ENCODE results near the gene ZFAND3. TPM values are rescaled to one million over a fixed set of nuclear protein-coding genes. Genes with fewer than 3 reads are reported as not detected.
"Not testable (repeated sequence)": the region's sequence is repeated elsewhere in the genome, so short reads cannot be mapped to it uniquely, and the experiment has no call there.

ZFAND3 gene
- total RNA-seq, 4 donors from 2014 or later, result 30.5 to 57.4 (median 53.3) TPM

DNA sequence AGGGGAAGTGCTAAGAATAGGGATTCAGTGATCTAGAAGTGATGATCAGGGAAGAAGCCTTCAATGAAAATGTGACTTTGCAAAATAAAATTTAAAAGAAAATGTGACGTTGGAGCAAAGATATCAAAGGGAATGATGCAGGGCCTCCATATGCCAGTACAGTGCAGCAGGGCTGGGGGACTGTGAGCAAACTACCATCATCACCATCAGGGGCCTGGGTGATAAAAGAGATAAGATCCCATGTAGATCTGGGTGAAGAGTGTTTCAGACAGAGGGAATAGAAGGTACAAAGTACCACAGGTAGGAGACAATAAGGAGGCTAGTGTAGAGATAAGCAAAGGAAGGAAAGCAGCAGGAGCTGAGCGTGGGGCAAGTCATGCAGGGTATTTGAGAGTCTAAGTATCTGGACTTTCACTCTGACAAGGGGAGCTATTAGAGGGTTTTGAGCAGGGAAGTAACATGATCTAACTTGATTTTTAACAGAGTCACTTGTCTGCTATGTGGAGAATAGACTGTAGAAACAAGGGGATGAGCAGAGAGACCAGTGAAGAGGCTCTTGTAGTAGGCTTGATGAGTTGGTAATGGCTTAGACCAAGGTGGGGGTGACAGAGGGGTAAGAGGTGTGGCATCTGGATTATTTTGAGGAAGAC, 295.6 kb downstream of the ZFAND3 start:
- Histone ChIP-seq H3K27me3 (no peaks in the 10 kb centered on the region), H3K4me3 (no peak overlapping the region), H3K9me3 (no peaks in the 10 kb centered on the region), H3K4me1 (peaks cover 0 to 15% (median 0%) of the 10 kb centered on the region in 4 donors), H3K36me3 (peaks cover 0 to 28% (median 0%) of the 10 kb centered on the region in 3 donors), H3K27ac (no peak overlapping the region)
- TF ChIP-seq POLR2A (IDR thresholded peaks at IDR 0.05), result no peak
- TF ChIP-seq, protein P1, sequence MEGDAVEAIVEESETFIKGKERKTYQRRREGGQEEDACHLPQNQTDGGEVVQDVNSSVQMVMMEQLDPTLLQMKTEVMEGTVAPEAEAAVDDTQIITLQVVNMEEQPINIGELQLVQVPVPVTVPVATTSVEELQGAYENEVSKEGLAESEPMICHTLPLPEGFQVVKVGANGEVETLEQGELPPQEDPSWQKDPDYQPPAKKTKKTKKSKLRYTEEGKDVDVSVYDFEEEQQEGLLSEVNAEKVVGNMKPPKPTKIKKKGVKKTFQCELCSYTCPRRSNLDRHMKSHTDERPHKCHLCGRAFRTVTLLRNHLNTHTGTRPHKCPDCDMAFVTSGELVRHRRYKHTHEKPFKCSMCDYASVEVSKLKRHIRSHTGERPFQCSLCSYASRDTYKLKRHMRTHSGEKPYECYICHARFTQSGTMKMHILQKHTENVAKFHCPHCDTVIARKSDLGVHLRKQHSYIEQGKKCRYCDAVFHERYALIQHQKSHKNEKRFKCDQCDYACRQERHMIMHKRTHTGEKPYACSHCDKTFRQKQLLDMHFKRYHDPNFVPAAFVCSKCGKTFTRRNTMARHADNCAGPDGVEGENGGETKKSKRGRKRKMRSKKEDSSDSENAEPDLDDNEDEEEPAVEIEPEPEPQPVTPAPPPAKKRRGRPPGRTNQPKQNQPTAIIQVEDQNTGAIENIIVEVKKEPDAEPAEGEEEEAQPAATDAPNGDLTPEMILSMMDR (IDR thresholded peaks at IDR 0.05), result no peak
- no peak for DNase-seq

GRCh38 chr6:38115626-38116008, 296.1 kb downstream of the ZFAND3 start:
- peaks cover 0 to 15% (median 0%) of the 10 kb centered on the region in 4 donors for H3K4me1 ChIP-seq
- TF ChIP-seq, protein P1 (IDR thresholded peaks at IDR 0.05), result no peak
- TF ChIP-seq POLR2A (IDR thresholded peaks at IDR 0.05), result no peak
- DNase-seq, result no peak
- H3K27ac ChIP-seq, result no peak overlapping the region
- no peak overlapping the region for H3K4me3 ChIP-seq
- peaks cover 0 to 30% (median 0%) of the 10 kb centered on the region in 3 donors for H3K36me3 ChIP-seq
- no peaks in the 10 kb centered on the region for H3K27me3 ChIP-seq
- no peaks in the 10 kb centered on the region for H3K9me3 ChIP-seq

GRCh38 chr6:38116248-38116647, 296.7 kb downstream of the ZFAND3 start:
- no peaks in the 10 kb centered on the region for H3K9me3 ChIP-seq
- peaks cover 0 to 36% (median 0%) of the 10 kb centered on the region in 3 donors for H3K36me3 ChIP-seq
- no peak overlapping the region for H3K27ac ChIP-seq
- H3K4me3 ChIP-seq, result no peak overlapping the region
- DNase-seq, result no peak
- H3K4me1 ChIP-seq, result peaks cover 0 to 15% (median 0%) of the 10 kb centered on the region in 4 donors
- no peaks in the 10 kb centered on the region for H3K27me3 ChIP-seq
- TF ChIP-seq, protein P1 (IDR thresholded peaks at IDR 0.05), result no peak
- TF ChIP-seq POLR2A (IDR thresholded peaks at IDR 0.05), result no peak

DNA sequence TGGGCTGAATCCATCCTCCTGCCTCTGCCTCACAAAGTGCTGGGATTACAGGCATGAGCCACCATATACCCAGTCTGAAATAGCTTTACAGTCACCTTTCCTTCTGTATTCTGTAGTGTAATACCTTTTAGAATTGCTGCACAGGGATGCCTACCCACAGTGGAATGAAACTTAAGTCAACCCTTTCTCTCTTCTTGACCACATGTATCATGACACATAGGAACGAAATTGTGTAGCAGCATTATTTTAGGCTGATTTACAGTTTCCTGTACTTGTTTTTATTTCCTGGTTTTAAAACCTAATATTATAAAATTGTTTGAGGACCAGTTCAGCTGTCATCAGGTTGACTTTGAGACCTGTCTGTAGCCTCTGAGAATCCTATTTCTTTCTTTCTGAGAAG, 297.8 kb downstream of the ZFAND3 start:
- Histone ChIP-seq H3K27ac (no peak overlapping the region), H3K36me3 (peaks cover 0 to 36% (median 0%) of the 10 kb centered on the region in 3 donors), H3K4me3 (no peak overlapping the region), H3K4me1 (peaks cover 0 to 15% (median 0%) of the 10 kb centered on the region in 4 donors), H3K27me3 (no peaks in the 10 kb centered on the region), H3K9me3 (no peaks in the 10 kb centered on the region)
- DNase-seq, result no peak
- no peak for TF ChIP-seq POLR2A (IDR thresholded peaks at IDR 0.05)

- Histone ChIP-seq H3K9me3 (no peaks in the 10 kb centered on the region), H3K4me1 (peaks cover 0 to 14% (median 0%) of the 10 kb centered on the region in 4 donors), H3K4me3 (no peak overlapping the region), H3K27me3 (no peaks in the 10 kb centered on the region), H3K27ac (no peak overlapping the region), H3K36me3 (peaks cover 0 to 37% (median 0%) of the 10 kb centered on the region in 3 donors)
- TF ChIP-seq POLR2A (IDR thresholded peaks at IDR 0.05), result no peak
- TF ChIP-seq, protein P1 (IDR thresholded peaks at IDR 0.05), result no peak
- no peak for DNase-seq
These were observed 299.4 kb downstream of the ZFAND3 start for GRCh38 chr6:38118791-38119365.

DNA sequence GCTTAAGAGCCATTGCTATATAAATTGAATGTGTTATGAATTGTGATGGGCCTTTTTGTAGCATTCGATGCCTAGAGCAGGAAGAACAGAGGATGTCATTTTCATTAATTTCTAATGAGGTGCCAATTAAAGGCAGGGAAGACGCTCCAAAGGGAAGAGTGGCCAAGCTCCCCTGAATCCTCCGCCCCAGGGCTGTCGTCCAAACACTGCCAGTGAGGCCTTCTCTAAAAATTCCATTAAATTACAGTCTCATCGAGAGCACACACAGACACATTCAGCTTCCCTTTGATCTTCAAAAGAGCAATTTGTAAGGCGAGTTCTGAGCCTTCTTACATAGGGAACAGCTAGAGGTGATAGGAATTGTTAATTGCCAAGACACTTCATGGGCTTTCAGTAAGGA, 300.0 kb downstream of the ZFAND3 start:
- Histone ChIP-seq H3K36me3 (peaks cover 0 to 43% (median 0%) of the 10 kb centered on the region in 3 donors), H3K27me3 (no peaks in the 10 kb centered on the region), H3K4me1 (peaks cover 0 to 7% (median 0%) of the 10 kb centered on the region in 4 donors), H3K9me3 (no peaks in the 10 kb centered on the region), H3K27ac (no peak overlapping the region), H3K4me3 (no peak overlapping the region)
- TF ChIP-seq, protein P1 (IDR thresholded peaks at IDR 0.05), result no peak
- TF ChIP-seq POLR2A (IDR thresholded peaks at IDR 0.05), result no peak
- DNase-seq, result no peak

DNA sequence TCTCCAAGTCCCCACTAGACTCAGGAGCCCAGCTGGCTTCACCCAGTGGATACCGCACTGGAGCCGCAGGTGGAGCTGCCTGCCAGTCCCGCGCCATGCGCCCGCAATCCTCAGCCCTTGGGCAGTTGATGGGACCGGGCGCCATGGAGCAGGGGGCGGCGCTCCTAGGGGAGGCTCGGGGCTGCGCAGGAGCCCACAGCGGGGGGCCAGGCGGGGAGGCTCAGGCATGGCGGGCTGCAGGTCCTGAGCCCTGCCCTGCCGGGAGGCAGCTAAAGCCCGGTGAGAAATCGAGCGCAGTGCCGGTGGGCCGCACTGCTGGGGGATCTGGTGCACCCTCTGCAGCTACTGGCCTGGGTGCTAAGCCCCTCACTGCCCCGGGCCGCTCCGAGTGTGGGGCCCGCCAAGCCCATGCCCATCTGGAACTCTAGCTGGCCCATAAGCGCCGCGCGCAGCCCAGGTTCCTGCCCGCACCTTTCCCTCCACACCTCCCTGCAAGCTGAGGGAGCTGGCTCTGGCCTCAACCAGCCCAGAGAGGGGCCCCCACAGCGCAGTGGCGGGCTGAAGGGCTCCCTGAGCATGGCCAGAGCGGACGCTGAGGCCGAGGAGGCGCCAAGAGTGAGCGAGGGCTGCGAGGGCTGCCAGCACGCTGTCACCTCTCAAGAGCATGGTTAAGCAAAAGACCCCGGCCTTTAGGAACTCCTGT, 304.8 kb downstream of the ZFAND3 start:
- H3K36me3 ChIP-seq, result peaks cover 0 to 24% (median 0%) of the 10 kb centered on the region in 3 donors
- H3K9me3 ChIP-seq, H3K27ac ChIP-seq, H3K4me3 ChIP-seq, H3K27me3 ChIP-seq, DNase-seq, H3K4me1 ChIP-seq: not testable (repeated sequence)

Measured in Peyer's patch (tissue), 4 donors.